GM19397 (cell line): Measurements from ENCODE around the gene DDC.
A peak's percentile ranks its signal among the peaks of the same experiment; 100 is the strongest.

ENCODE experiments used
- ATAC-seq: cut with Tn5 transposase; IDR thresholded peaks from one replicate; pipeline ENCODE4 v1.9.1; 2021; ENCODE audit warnings: mild to moderate bottlenecking, moderate library complexity; ENCODE audit not compliant: unreplicated experiment

Gene DDC

DNA sequence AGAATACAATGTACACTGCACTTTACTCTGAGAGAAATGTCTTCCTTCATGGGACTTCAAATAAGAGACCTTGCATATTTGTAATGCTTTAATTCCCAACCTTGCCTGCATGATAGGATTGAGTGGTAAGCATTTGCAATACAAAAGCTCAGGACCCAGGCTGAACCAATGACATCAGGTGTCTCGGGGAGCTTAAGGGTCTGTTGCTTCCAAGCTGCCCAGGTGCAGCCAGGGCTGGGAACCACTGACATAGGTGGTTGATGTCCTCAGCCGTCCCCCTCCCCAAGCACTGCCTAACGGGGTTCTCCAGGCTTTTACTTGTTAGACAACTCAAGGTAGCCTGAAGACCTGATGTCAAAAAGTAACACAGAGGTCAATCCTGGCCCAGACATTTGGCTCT, 144.2 kb downstream of the DDC start:
- no peak for ATAC-seq

DNA sequence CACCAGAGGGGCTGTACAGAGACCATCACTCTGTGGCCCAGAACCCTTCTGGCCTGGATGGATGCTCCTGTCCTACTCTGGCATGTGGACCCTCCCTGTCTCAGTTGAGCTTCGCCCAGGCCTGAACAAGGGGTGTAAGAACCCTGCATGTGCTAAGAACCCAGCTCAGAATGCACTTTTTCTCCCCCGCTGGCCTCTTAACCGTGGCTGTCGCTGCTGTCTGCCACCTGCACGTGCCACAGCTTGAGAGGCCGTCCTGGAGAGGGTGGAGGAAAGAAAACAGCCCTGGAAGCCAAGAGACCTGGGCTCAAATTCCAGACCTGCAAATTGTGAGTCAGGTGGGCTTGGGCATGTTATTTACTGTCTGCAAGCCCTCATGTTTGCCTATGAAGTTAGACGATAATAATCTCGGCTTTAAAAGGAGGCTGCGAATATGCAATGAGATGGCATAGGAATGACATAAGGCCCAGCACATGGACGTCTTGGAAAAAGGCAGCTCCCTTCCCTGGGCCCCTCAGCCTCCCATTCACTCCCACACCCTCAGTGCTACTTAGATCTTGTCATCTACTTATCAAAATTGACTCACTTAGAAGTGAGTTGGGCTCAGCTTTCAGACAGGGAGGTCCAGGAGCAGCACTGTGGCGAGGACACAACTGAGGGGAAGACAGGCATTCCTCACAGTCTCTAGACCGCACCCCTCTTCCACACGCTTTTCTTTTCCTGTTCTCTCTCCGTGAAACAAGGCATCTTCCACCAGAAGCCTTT, 146.5 kb downstream of the DDC start:
- ATAC-seq: no peak

DNA sequence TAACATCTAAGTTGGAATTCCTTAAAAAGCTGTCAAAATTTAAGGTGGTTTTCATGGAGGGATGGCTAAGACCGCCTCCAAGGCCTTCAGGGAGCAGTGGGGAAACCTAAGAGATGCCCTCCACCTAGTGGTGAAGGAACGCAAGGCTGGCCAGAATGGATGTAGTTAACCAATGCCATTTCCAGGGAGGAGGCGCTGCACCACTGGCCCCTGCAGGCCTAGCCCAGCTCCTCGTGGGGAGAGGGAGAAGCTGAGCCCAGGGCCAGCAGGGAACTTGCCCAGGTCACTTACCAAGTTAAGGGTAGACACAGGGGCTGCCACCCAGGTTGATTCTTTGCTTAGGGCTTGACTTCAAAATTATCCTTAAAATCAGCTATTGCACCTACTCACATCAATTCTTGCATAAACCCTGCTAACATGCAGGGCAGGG, 147.1 kb downstream of the DDC start:
- peak; percentile 81 for ATAC-seq

DNA sequence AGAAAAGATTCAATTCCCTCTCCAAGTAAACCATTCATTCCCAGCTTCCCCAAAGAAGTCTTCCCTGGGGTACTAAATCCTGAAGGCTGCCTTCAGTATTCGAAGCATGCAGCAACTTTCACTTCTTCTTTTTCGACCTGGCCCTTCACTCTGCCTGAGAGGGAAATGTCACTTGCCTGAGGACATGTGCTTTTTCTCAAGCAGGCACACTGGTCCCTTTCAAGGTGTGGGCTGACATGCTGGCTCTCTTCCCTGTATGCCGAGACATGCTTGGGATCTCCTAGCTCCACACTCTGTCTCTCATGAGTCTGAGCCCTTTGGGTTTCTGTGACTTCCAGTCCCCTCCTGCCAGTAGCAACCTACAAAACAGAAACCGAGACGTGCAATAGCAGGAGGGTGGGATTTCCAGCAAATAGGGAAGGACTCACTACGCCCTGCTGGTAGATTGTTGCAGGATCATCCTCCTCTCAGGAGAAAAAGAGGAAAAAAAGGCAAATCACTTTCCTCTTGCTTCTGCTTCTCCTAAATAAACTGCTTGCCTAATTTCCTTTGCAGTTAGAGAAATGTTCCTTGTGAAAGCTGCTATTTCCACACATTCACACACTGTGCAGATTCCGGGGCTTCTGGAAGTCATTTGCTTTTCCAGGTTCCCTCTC, 148.6 kb downstream of the DDC start:
- ATAC-seq: peak; percentile 71

DNA sequence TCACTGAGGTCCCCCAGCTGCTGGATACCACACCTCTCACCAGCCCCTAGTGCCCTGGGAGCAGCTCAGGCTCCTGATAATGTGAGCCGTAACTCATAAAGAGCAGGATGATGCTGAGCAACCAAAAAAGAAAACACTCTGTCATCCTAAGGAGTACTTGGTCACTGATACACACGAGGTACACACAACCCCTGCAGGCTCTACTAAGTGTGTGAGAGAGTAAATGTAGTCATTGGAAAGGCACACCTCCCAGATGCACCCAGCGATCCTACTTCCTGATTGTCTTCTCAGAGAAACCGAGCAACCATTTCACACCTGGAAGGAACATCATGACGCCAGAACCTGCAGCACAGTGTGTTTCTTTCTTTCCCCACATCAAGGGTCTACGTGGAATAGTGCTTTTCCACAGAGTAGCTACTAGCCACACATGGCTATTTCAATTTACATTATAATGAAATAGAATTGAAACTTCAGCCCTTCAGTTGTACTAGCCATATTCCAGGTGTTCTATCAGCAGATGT, 149.3 kb downstream of the DDC start:
- no peak for ATAC-seq

DNA sequence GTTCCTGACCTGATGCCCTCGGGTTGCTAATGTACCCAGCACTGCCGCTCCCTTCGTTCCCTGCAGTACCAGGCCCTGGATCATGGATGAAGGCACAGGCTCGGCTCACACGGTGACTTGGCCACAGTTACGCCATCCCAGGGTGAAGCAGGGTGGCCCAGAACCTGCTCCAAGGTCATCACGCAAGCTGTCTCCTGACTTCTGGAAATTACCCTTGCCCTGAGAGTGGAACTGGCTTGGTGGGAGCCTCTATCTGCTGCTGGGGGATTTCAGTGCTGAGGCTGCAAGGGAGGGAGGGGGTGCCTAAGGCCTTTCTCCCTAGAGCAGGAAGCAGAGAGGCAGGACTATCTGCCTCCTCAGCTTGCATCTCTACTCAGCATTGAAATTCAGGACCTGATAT, 151.6 kb downstream of the DDC start:
- ATAC-seq: no peak

DNA sequence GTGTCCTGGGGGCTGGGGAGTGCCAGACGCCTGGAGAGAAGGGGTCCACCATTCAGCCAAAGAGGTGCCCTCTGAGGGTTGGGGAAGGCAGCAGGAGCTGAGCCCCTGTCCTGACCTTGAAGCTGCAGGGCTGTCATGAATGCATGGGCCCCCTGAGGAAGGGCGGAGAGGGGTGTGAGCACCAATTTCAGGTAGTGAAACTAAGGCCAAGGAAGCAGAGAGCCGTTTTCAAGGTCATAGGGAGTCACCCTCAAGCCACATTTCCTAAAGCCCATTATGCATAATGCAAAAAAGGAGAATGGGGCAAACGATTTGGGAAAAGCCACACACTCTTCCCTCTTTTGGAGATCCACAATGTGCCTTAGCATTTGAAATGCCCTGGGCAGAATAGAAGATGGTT, 152.2 kb downstream of the DDC start:
- ATAC-seq: no peak

DNA sequence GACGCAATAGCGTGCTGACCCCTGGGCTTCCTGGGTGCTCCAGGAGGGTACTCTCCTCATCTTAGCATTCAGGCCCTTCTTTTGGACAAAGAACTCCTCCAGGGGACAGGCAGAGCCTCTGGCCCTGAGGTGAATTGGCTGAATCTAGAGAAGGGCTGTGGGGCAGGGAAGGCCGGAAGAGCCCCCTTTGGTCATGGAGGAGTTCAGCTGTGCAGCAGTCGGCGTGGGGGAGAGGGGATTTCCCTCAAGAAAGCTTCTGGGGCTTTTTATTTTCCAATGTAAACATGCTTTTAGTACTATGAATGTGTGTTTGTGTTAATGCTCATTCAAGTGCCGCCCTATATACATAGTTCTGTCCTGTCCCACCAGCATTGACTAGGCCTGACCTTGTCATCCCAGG, 153.9 kb downstream of the DDC start:
- ATAC-seq: no peak

DNA sequence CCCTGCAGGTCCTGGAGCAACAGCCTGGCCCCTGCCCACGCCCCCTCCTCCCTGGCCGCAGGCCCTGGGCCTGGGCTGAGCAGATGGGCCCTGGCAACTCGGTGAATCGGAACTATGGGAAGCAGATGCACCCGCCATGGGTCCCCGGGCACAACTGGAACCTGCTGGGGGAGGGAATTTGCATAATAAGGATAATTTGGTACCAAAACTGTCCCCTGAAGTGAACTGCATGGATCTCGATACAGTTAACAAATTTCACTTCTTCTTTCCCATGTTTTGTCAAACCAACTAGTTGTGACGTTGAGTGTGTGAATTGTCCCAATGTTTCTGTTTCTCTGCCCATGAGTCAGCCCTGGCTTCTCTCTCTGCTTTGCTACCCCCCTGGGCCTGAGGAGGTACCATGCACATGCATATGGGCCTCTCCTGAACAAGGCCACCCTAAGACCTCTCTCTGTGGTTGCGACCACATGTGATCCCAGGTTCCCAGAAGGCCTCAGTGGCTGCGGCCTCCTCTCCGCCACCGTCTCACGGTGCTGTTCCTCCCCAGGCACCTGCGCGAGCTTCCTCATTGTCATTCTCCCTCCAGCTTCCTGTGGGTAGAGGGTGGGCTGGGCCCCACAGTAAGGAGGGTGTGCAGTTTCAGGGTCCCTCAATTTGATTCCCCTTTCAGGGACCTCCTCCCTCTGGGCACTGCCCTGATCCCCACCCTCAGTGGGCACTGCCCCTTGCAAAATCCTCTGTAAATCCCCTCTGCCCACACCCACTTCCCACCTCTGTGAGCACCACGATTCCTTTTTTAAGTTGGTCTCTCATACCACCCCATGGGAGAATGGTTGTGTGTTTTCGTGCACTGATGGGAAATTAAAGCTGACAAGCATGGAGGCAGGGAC, 155.1 kb downstream of the DDC start:
- peak; percentile 40 for ATAC-seq
